NCI-H146 (cell line): ENCODE data around the gene INHBB.
"Not testable (repeated sequence)": the region's sequence is repeated elsewhere in the genome, so short reads cannot be mapped to it uniquely, and the experiment has no call there.

Experiments used
- DNase-seq: peaks from one replicate; lab custom pipeline; 2025; lab: John Stamatoyannopoulos, UW

INHBB gene

GRCh38 chr2:120381661-120382060, 35.7 kb downstream of the INHBB start:
- no peak for DNase-seq

- no peak for DNase-seq
Observed at GRCh38 chr2:120382541-120383144, 36.7 kb downstream of the INHBB start.

- DNase-seq, result no peak
Observed at GRCh38 chr2:120383191-120383590, 37.3 kb downstream of the INHBB start.

DNA sequence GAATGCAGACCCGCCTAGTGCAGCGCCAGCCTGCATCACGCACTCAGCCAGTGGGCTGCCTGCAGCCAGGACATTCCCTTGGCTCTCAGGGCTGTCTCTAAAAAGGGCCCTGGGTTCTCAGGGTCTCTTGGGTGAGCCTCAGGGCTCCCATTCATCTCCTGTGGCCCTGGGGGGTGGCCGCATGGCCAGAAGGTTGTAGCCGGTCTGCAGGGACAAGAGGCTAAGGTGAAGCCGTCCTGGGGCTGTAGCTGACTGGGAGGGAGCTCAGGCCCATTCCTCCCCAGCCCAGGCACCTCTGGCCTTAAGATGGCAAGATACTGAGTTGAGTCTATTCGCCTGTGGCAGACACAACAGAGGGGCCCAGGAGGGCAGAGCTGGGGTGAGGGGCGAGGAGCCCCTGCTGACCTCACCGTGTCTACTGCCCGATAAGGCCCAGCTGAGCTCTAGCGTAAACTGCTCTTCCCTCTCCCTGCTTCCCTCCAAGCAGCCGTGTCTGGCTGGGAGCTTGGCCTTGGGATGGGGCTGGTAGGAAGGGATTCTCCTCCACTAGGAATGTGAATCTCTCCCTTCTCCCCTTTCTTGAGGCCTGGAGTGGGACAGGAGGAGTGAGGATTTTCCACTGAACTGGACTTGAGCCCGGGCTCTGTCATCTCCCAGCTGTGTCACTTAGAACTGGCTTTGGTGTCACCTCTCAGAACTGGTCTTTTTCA, 37.9 kb downstream of the INHBB start:
- DNase-seq, result no peak

DNA sequence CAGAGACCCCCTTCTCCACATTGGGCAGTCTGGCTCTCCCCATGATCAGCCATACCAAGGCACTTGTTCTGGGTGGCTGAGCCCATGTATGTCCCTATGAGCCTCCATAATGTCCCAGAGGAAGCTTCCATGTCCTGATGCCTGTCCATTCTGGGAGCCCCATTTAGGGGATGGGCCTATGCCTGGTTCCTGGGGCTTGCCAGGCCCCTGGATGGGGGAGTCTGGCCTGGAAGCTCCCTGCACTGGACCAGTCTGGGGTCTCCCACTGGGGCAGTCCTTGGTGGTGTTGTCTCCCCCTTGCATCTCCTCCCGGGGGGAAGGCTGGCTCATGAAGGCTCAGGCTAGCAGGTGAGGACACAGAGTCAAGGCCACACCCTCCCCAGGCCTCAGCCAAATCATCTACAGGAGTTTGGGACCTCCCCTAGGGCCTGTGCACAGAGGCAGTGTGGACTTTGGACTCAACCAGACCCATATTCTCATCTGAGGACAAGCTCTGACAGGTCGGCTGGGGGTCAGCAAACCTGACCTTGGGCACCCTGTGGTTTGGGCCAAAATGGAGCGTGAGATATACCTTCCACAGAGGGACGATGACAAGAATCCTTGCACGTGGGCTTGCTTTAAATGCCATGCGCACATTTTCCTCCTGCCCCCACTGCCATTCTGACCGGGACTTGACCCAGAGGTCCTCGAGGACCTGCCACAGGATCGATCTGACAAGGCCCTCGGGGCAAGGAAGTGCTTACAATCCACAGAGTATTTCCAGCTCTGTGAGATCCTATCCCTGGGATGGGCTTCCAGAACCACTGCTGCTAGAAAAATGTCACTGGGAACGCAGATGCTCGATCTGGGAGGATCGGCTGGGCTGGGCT, 38.8 kb downstream of the INHBB start:
- no peak for DNase-seq

GRCh38 chr2:120385355-120386127, 39.6 kb downstream of the INHBB start:
- DNase-seq, result no peak

DNA sequence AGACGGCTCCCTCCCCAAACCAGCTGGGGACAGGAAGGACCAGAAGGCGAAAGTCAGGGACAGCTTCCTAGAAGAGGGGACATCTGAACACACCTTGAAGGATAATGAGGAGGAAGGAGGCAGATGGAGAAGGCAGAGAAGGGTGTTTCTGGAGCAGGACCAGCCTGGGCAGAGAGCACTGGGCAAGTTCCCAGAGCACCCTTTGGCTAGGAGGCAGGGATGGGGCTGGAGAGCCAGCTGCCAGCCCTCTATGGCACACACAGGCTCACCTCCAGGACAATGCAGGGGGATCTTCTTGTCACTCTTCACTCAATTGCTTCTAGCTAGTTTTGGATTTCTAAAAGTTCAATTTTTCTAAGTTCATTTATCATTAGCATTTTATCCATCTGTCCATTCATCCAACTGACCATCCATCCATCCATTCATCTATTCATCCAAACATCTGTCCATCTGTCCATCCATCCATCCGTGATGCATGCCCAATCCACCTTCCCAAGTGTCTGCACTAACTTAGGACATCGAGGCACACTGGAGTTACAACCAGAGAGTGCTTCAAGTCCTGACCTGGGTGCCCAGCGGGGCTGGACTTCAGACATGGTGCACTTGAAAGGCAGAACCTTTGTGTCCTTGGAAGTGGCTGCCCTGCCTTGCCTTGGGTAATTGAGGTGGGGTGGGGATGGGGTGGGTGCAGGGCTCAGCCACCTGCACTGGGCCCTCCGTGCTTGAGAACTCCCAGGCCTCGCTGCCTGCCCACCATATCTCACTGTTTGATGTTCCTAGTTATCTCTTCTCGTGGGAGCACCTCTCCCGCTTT, 42.5 kb downstream of the INHBB start:
- DNase-seq, result no peak

- no peak for DNase-seq
Observed at GRCh38 chr2:120389036-120389391, 43.1 kb downstream of the INHBB start.

- DNase-seq, result no peak
Observed at GRCh38 chr2:120390381-120391055, 44.6 kb downstream of the INHBB start.

GRCh38 chr2:120391382-120391781, 45.4 kb downstream of the INHBB start:
- DNase-seq, result not testable (repeated sequence)

- no peak for DNase-seq
Observed at GRCh38 chr2:120391911-120392665, 46.2 kb downstream of the INHBB start.

- DNase-seq, result no peak
Observed at GRCh38 chr2:120392923-120393322, 47.0 kb downstream of the INHBB start.

GRCh38 chr2:120393456-120393855, 47.5 kb downstream of the INHBB start:
- no peak for DNase-seq

- no peak for DNase-seq
Observed at GRCh38 chr2:120394764-120395163, 48.8 kb downstream of the INHBB start.

DNA sequence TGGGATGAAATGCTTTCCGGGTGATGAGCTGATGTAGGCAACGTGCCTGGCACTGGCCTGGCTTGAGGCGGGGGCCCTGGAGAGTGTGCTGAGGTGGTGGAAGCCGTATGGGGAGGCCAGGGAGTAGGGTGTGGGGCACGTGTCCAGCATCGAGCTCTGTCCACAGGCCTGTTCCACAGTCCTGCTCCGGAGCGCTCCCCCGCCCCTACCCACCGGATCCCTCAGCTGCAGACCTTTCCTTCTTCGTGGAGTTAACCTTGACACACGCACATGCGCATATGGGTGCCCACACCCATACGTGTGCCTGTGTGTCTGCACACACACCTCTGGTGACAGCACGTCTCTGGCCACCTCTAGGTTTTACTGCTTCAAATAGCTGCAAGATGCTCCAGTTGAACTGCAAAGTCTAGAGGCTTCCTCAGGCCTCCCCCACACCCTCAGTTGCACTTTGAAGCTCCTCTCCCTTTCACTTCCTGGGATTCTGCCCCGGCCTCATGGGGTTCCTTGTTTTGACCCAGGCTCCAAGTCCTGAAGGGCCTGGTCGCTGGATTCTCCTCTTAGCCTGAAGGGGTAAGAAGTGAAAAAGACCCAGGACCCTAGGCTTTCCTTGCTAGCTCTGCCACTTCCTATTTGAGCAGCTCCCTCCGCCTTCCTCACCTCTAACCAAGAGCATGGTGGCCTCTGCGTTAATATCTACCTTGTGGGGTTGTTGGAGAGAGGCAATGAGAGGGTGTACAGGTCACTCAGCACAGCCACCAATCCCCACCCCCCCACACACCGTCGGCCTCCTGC, 49.5 kb downstream of the INHBB start:
- no peak for DNase-seq

GRCh38 chr2:120396013-120396860, 50.3 kb downstream of the INHBB start:
- DNase-seq, result peak; percentile 23

DNA sequence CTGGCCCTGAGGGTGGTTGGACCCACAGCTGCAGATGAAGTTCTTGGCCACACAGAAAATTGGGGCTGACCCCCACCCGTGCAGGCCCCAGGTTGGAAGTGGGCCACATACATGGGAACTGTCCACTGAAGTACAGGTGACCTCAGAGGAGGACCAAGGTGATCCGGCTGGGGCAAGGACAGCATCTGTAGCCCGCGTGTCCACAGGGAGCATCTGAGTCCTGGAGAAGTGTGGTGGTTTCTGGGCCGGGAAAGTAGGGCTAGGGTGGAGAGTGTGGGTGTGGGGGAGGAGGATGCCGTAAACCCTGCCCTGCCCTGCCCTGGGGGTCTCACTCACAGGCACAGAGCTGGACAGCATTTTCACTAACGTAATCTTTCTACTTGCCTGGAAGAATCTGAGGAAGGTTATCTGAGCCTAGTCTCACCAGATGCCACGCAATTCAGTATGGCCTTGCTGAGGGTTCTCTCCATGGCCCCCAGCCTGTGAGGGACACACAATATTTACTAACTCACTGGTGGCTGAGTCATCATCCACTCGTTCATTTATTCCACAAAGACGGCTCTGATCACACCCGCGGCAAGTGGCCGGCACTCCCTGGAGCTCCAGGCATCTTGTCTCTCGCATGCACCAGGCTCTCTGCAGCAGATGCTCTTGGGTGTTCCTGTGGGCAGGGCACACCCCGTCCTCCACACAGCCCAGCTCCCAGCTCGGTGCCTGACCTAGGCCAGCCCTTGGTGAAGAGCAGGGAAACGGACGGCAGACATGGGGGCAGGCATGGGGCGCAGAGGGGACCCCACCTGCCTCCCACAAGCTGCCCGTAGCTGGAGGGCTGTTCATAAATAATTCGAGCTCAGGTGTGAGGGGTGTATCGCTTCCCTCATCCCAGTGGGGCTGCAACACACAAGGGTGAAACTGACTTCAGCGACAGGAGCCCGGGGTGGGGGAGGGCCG, 51.2 kb downstream of the INHBB start:
- DNase-seq, result no peak
